Stimulated activated naive CD4-positive, alpha-beta T cell (primary cell): ENCODE results near the gene FOXP1.
"Not testable (repeated sequence)": the region's sequence is repeated elsewhere in the genome, so short reads cannot be mapped to it uniquely, and the experiment has no call there.

ENCODE experiments used
- DNase-seq, 6 experiments: peaks; one replicate each; lab custom pipeline; 2025; lab: John Stamatoyannopoulos, UW

The FOXP1 gene

DNA sequence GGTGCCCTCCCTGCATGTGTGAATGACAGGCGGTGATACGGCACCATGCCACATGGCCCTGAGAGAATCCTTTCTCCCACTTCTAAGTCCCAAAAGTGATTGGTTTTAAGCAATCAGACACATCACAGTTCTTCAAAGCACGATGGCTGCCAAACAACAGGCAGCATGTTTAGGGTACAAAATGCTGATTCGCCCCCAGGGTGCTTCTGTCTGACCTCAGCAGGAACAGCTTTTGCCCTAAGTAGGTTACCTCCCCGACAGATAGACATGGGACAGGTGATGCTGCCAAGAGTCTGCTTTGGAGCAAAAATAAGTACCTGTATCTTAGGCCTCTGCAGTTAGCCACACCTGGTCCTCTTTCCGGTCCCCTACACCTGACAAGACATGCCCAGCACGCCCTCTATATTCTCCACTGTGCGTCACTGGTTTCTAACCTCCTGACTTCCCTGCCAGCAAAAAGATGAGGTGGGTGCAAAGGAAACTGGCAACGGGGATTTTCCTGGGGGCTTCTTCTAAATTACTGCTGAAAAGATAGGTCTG is 549.8 kb downstream of the FOXP1 start:
- DNase-seq: no peak

DNA sequence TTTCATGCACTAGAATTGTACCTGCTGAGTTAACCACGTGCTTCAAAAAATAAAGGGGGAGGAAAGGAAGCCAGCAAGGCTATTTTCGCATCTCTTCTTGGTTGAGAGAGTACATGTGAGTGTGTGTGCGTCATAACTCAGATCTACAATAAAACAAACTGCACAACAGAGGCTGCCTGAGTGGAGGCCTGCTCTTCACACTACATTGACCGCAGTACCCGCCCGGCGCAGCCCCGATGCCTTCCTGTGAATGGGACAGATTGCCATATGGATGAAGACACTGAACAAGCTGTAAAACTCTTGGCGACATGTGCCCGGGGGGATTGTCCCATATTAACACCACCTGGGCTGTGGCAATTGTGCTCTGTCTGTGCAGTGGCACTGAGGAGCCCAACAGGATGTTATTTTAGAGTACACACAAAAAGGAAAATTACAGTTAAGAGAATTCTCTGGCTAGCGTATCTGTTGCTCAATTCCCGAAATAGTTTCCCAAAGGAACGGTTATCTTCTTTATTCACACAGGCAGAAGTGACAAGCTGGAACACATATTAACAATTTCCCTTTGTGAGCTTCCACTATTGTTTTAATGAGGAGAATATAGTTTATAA is 551.5 kb downstream of the FOXP1 start:
- peak in 5 of 6 experiments; percentile 13 to 36 (median 20) for DNase-seq

DNA sequence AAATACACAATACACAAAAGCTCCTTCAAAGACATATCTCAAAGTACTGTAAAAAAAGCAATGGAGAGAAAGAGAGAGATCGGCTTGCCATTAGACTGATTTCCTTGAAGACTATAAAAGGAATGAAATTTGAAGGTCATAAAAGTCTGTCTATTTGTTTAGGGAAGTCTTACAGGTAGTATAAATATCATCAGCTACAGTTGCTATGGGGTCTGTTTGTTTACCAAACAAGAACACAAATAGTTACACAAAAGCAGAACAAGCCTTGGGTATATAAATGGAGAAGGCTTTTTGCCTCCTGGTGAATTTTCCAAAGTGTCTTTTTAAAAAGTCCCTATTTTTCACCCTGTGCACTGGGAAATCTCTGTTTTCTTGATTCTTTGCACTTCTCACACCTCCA is 552.3 kb downstream of the FOXP1 start:
- DNase-seq: no peak

DNA sequence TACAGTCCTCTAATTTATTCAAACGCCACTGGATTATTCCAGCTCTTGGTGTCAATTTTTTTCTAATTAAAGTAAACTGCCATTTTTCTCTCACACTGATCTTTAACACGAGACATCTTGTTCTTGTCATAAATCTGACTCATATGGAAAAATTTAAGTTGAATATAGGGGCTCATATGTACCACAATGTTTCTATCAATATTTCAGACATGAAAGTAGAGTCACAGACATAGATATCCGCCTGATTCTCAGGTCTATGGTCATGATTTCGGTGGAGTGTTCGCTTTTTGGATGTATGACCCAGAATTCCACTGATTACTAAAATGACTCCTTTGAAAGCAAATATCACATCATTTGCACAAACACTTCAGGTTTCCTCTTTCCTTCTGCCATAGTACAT is 552.8 kb downstream of the FOXP1 start:
- DNase-seq: no peak

DNA sequence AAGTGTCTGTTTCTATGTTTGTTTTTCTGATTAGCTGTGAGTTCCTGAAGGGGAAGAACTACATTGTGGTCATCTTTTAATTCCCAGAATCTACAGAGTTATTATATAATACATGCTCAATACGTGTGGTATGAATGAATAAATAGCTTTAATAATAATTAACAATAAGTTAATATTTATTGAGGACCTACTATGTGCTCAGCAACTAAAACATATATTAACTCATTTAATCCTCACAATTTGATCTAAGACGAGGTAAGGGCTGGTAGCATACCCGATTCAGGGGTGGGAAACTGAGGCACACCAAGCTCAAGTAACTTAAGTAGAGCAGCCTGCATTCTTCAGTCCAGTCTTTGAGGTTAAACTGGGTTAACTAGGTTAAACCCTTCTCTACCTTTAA is 553.8 kb downstream of the FOXP1 start:
- no peak for DNase-seq

DNA sequence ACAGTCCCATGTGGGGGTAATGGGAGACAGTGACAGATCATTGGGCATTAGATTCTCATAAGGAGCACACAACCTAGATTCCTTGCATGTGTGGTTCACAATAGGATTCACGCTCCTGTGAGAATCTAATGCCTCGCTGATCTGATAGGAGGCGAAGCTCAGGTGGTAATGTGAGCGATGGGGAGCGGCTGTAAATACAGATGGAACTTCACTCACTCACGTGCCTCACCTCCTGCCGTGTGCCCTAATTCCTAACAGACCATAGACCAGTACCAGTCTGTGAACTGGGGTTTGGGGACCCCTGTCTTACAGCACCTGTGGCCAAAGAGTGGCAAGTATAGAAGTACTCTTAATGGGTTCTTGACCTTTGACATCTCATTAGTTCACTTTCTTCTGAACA is 554.7 kb downstream of the FOXP1 start:
- DNase-seq: no peak

DNA sequence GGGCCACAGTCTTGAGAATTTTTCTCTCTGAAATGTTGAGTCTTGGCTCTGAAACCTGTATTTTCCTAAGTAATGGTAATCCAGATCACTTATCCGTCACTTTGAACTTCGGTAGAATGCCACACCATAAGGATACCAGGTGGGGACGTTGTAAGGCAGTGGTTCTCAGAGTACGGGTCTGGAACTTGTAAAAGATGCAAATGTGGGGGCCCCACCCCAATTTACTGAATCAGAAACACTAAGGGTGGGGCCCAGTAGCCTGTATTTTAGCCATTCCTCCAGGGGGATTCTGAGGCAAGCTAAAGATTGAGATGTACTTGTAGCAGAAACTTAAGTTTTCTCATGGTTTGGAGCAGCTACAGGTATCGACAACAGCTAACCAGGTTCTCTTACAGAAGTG is 555.3 kb downstream of the FOXP1 start:
- no peak for DNase-seq

DNA sequence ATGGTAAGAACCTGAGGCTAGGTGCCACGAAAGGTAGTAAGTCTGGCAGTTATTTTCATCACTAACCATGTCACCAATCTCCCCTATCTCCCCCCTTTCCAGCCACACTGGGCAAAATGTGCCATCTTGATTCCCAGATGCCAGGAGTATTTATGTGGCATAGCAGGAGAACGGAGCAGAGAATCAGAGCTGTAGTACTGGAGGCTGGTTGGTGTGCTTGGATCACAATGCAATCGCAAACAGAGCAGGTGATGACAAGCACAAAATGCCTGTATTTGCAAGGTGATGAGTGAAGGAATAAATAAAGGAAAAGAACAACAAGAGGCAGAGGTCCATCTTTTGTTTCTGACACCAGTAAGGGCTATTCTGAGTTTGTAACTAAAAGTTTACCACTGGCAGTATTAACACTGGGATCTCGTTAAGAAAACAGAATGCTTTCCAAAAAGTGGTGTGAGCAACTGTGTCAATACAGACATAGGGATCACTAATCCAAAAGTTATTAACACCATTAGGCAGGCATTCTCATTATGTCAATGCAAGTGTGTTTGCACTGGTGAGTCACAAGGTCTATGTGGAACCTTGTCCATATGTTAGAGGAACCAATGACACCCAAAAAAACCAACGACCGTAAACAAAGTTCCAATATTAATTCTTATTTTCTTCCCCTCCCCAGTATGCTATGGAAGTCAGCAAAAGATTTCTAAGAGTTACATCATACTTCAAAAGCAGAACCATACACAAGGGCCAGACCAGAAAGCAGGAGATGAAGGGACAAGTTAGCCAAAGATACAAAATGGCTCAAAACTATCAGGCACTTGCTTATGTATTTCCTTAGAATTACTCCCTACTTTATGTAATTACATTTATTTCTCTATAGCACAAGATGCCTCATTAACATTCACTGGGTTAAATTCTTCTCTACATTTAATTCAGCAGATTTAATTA is 556.6 kb downstream of the FOXP1 start:
- no peak for DNase-seq

DNA sequence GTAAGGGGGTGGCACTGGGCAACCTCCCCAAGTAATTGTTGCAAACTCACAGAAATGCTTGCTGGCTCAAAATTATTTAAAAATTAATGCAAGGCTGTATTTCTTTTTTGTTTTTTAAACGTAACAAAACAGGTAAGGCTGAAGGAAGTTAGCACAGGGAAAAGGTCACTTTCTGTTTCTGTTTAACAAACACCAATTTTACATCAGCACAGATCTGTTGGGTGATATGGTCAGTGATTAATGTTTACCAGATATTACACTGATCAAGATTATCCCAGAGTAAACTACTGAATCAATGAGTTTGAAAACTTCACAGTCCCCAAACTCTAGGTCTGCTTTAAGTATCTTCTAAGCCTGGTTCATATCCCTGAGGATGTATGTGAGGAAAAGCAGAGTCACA is 558.0 kb downstream of the FOXP1 start:
- no peak for DNase-seq

DNA sequence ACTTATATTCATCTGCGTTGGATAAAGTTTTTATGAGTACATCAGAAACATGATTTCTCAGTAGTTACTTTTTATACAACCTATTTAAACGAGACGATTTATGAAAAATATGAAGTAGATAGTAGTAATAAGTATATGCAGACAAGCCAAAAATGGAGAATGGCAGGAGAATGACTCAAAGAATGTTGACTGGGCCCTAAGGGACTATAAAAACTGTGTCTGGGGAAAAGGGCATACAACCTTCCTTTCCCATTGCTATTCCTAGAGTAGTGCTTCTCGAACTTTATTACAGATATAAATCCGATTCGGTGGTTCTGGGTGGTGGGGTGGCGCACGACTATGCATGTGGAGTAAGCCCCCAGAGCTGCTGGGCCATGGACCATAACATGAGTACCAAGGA is 558.5 kb downstream of the FOXP1 start:
- no peak for DNase-seq

DNA sequence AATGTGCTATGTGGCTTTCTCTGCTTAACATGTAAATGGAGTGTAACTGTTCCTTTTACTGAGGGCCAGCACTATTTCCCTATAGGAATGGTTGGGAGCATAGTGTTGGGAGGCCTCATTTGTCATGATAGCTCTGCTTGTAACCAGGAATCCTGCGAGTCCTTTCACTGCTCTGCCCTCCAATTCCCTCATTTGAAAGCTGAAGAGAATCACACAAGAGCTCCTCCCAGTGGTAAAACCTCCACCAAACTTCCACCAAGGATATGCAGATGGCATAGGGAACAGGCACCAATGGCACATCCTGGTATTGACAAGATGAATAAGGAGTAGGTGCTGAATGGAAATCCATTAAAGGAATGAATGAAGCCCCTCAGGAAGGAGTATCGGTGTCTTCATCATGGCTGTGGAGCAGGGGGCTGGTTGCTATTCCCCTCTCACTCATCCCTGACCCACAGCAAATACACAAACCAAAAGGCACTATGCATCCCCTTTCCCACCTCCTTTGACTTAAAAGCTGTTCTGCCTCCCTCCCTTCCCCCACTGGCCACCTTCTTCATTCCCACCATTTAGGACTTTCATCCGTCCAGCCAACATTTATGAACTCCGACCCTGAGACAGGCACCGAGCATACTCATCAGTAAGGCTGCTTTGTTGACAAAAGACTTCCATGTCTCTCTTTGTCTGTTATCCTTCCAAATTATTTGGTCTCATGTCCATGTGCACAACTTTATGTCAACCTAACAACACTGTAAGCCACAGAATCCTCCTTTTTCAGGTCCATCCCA is 560.8 kb downstream of the FOXP1 start:
- no peak for DNase-seq

DNA sequence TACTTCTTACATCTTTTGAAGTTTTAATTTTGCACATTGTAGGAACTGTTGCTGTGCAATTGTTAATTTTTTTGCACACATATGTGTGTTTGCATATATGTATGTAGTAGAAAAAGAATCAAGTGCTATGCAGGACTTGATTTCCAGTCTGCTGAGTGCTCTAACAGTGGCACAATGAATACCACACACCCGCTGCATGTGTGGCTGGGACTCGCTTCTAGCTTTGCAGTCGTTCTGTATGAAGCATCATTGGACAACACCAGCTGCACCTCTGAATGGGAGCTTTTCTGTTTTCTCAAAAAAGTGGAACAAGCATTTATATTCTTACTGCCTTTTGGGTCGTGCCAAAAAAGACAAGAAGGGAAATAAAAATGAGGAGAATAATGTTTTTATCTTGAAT is 564.7 kb downstream of the FOXP1 start:
- no peak for DNase-seq

DNA sequence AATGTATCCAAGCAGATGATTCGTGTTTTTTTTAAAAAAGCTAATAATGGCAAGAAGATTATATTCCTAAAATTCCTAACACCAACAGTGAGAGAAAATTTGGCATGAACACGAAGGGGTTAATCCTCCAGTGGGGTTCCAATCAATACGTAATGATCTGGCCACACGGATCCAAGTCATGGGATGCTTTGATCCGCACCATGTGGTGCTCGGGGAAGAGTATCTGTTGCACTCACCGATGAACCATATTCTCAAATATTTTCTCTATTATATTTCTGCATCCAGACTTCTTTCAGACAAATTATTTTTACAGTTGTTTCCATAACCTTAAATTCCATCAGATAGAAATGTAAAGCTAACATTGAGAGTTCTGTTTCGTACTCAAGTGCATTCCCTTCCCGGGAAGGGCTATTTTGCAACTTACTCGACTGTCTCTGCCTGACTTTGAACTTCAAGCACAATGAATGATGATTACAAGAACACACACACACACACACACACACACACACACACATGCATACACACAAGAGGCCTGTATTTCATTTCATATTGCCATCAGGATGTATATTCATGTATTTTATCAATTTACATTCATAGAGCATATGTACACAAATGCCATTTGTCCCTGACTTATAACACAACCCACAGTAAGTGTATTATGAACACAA is 567.2 kb downstream of the FOXP1 start:
- DNase-seq: no peak

DNA sequence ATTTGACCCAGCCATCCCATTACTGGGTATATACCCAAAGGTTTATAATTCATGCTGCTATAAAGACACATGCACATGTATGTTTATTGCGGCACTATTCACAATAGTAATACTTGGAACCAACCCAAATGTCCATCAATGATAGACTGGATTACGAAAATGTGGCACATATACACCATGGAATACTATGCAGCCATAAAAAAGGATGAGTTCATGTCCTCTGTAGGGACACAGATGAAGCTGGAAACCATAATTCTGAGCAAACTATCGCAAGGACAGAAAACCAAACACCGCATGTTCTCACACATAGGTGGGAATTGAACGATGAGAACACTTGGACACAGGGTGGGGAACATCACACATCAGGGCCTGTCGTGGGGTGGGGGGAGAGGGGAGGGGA is 568.9 kb downstream of the FOXP1 start:
- not testable (repeated sequence) for DNase-seq

DNA sequence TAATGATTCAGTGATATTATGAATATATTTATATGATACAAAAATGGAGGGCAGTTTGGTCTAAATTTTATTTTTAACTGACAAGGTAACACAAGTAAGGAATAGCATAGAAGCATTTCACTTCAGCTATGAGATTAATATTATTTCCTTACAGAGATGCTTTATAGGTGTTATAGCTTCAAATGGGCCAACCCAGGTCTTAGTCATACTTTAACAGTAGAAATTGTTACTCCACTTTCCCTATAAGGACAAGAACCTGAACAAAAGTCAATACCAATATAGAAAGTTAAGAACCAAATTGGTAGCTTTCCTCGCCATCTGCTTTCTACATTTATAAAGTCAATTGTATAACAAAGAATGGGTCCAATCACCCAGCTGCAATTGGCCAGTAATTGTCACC is 570.6 kb downstream of the FOXP1 start:
- DNase-seq: no peak

DNA sequence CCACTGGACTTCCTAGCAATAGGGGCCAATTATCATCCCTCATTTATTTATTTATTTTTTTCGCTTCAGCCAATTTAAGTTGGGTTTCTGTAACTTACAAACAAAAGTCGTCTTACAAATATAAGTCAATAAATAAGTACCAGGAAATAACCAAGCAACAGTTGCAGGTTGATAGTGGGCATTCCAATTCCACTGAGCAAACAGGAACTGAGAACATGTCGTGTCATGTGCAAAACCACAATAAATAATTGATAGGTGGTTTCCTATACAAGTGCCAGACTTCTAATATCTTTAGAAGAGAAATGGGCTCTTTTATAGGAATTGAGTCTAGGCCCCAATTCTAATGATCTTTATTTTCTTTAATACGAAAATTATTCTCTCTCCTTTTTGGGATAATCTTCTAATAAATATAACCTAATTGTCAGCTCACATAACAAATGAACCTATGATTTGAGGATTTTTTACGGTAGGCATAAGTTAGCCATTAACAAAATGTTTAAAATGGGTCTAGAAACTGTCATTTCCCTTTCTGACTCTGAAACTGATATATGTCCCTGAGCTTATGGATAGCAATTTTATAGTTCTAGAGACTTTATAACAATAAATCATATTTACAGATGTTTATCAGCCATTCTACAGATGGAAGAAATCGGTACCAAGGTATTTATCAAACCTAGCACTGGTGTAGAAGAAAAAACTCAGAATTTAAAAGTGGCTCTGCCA is 571.8 kb downstream of the FOXP1 start:
- no peak for DNase-seq

DNA sequence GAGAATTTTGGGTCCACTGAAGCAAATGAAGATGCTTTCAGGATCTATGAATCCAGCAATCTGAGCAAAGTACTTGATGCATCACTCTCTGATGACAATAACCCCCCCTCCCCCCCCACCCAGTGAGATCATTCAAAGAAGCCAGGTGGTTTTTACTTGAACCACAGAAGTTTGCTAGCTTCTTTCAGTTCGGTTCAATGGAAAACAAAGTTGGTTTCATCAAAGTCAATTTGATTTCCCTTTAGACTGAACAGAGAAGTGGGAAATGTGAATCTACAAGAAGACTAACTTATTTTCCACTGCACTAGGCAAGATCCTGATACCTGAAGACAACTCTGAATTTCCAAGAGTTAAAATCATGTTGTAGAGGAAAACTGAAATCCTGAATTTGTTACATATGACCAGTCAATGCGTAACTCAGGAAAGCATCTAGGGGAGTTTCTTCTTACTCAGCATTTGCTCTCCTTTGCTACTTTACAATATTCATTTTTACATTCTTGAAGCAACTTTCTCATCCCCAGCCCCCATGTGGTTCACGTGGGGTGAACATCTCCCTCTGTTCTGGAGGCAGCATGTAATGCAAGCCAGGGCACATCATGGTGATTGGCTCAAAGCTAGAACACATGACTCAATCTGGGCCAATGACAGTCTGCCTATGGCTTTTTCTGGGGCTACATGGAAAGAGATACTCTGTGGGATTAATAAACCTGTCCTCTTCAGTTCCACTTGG is 572.6 kb downstream of the FOXP1 start:
- DNase-seq: peak; percentile 51 to 81 (median 78)

DNA sequence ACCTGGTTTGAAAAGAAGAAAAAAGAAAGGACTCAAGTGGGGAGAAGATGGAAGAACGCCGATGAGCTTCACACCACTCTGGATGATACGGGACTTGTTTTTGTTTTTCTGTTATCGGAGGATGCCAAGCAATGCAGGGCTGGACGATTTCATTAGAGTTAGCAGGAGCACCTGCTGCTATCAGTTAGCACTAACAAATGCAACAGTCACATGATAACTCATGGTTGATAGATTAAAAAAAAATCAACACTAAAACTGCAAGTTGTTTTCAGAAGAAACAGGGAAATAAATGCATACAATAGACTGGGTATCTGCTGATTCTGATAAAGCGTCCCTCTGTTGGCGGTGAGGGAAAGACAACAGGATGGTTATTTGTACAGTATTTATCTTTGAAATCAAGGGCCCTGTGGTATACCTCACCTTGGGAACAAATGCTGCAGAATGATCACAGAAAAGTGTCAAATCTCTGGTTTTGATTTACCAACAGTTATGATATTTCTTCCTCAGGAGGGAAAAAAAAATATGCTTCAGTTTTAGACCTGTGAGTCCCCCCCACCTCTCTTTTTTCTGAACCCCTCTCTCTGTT is 575.1 kb downstream of the FOXP1 start:
- DNase-seq: peak in 1 of 6 experiments; percentile 8

DNA sequence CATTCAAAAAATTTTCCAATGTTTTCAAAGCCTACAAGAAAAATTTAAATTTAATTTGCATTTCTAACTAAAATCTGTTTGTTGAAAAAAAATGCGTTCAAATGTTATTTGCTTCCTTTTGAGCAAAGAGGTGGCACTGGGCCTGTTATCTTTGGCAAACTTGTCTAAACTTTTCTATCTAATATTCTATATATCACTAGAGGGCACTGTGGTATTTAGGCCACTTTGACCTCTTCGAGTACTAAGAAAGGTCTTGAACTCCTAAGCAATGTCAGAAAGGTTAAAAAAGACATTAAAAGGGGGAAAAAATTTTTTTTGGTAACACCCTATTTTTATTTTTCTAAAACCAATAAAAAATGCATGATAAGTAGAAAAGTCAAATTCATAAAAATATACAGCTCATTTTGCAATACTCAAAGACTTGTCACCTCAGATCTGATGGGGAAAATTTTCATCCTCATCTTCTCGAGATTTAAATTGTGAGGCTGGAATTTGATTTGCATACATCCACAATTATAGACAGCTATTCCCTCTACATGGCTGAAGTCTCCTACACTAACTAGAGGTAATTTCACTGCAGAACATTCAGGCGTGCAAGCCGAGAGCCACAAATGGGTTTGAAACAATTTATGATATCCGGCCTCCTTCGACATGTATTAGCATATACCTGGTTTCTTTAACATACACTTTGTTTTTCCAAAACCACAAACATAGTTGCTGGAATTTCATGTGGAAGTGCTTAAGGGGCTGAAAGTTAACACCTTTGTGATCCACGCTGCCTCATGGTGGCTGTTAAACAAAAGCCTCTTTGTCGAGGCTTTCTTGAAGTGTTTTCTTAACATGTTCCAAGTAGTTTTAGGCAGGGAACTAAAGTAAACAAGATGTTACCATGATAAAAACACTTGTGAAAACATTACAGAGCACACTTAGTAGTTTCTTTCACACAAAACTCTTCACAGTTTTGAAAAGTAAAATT is 576.4 kb downstream of the FOXP1 start:
- peak in 3 of 6 experiments; percentile 14 to 36 (median 26) for DNase-seq
